Muscle layer of colon (tissue), 2 donors: ENCODE results near the gene PBXIP1.

Source experiments
- H3K27ac ChIP-seq: one replicate; pipeline ENCODE4 v1.7.0; 2013; ENCODE audit warnings: low read depth, mild to moderate bottlenecking, low read length, moderate library complexity
- H3K27me3 ChIP-seq, 2 donors: one replicate each; pipeline ENCODE4 v1.7.0; 2013; ENCODE audit warnings: low read length in 2 of 2, mild to moderate bottlenecking in 2 of 2; ENCODE audit not compliant: insufficient read depth in 2 of 2, control insufficient read depth in 1 of 2
- H3K36me3 ChIP-seq: one replicate; pipeline ENCODE4 v1.7.0; 2013; ENCODE audit warnings: mild to moderate bottlenecking, low read length; ENCODE audit not compliant: insufficient read depth
- H3K4me1 ChIP-seq: one replicate; pipeline ENCODE4 v1.7.0; 2013; ENCODE audit warnings: mild to moderate bottlenecking, low read length; ENCODE audit not compliant: insufficient read depth
- H3K4me3 ChIP-seq, 2 donors: one replicate each; pipeline ENCODE4 v1.7.0; 2013; ENCODE audit warnings: low read length in 2 of 2, low read depth in 1 of 2, mild to moderate bottlenecking in 1 of 2, moderate library complexity in 1 of 2
- H3K9ac ChIP-seq: one replicate; pipeline ENCODE4 v1.7.0; 2013; ENCODE audit warnings: low read length
- H3K9me3 ChIP-seq: one replicate; pipeline ENCODE4 v1.7.0; 2013; ENCODE audit warnings: mild to moderate bottlenecking, low read length
- donor health status: abdominal sarcoma.
- donor health status: Adenocarcinoma of cecum.

PBXIP1 gene

GRCh38 chr1:154969860-154970452 lies 14.1 kb upstream of the PBXIP1 start:
- Histone ChIP-seq H3K4me3 (peak overlapping the region; percentile 55 to 65), H3K9me3 (no peaks in the 10 kb centered on the region), H3K9ac (peak overlapping the region; percentile 49), H3K27me3 (no peaks in the 10 kb centered on the region), H3K36me3 (peaks cover 38% of the 10 kb centered on the region), H3K4me1 (peaks cover 43% of the 10 kb centered on the region), H3K27ac (peak overlapping the region; percentile 87)

GRCh38 chr1:154969246-154969645 lies 13.3 kb upstream of the PBXIP1 start:
- H3K4me1 ChIP-seq: peaks cover 43% of the 10 kb centered on the region
- H3K9ac ChIP-seq: peak overlapping the region; percentile 49
- peaks cover 45% of the 10 kb centered on the region for H3K36me3 ChIP-seq

GRCh38 chr1:154968731-154969130 lies 12.8 kb upstream of the PBXIP1 start:
- H3K4me1 ChIP-seq: peaks cover 43% of the 10 kb centered on the region
- H3K4me3 ChIP-seq: no peak overlapping the region
- no peaks in the 10 kb centered on the region for H3K27me3 ChIP-seq
- no peaks in the 10 kb centered on the region for H3K9me3 ChIP-seq
- H3K9ac ChIP-seq: peak overlapping the region; percentile 49
- H3K36me3 ChIP-seq: peaks cover 50% of the 10 kb centered on the region
- no peak overlapping the region for H3K27ac ChIP-seq

More at GRCh38 chr1:154969246-154969645, 13.3 kb upstream of the PBXIP1 start:
- Histone ChIP-seq H3K27ac (peak overlapping the region; percentile 87), H3K9me3 (no peaks in the 10 kb centered on the region), H3K27me3 (no peaks in the 10 kb centered on the region), H3K4me3 (peak overlapping the region; percentile 0 to 65)

GRCh38 chr1:154967331-154967950 lies 11.5 kb upstream of the PBXIP1 start:
- Histone ChIP-seq H3K9ac (no peak overlapping the region), H3K4me3 (no peak overlapping the region), H3K9me3 (no peaks in the 10 kb centered on the region), H3K27ac (peak overlapping the region; percentile 23), H3K36me3 (peaks cover 59% of the 10 kb centered on the region), H3K27me3 (no peaks in the 10 kb centered on the region), H3K4me1 (peaks cover 45% of the 10 kb centered on the region)

GRCh38 chr1:154966111-154966510 lies 10.2 kb upstream of the PBXIP1 start:
- Histone ChIP-seq H3K9me3 (no peaks in the 10 kb centered on the region), H3K4me3 (no peak overlapping the region), H3K9ac (no peak overlapping the region), H3K27me3 (no peaks in the 10 kb centered on the region), H3K4me1 (peaks cover 36% of the 10 kb centered on the region), H3K36me3 (peaks cover 59% of the 10 kb centered on the region), H3K27ac (no peak overlapping the region)

GRCh38 chr1:154964359-154964758 lies 8.5 kb upstream of the PBXIP1 start:
- H3K4me1 ChIP-seq: peaks cover 30% of the 10 kb centered on the region
- H3K9ac ChIP-seq: no peak overlapping the region
- H3K27ac ChIP-seq: no peak overlapping the region
- no peaks in the 10 kb centered on the region for H3K9me3 ChIP-seq
- H3K36me3 ChIP-seq: peaks cover 63% of the 10 kb centered on the region
- H3K4me3 ChIP-seq: no peak overlapping the region
- no peaks in the 10 kb centered on the region for H3K27me3 ChIP-seq

- H3K9me3 ChIP-seq: no peaks in the 10 kb centered on the region
- H3K27me3 ChIP-seq: no peaks in the 10 kb centered on the region
- H3K9ac ChIP-seq: no peak overlapping the region
- peaks cover 23% of the 10 kb centered on the region for H3K4me1 ChIP-seq
- no peak overlapping the region for H3K4me3 ChIP-seq
- peaks cover 68% of the 10 kb centered on the region for H3K36me3 ChIP-seq
- H3K27ac ChIP-seq: no peak overlapping the region
These were observed 7.7 kb upstream of the PBXIP1 start for GRCh38 chr1:154963643-154964042.

GRCh38 chr1:154962795-154963330 lies 7.0 kb upstream of the PBXIP1 start:
- peak overlapping the region in 1 of 2 donors; percentile 63 for H3K4me3 ChIP-seq
- peaks cover 68% of the 10 kb centered on the region for H3K36me3 ChIP-seq
- H3K9ac ChIP-seq: peak overlapping the region; percentile 63
- H3K9me3 ChIP-seq: no peaks in the 10 kb centered on the region
- no peaks in the 10 kb centered on the region for H3K27me3 ChIP-seq
- H3K27ac ChIP-seq: peak overlapping the region; percentile 80
- peaks cover 21% of the 10 kb centered on the region for H3K4me1 ChIP-seq

- peaks cover 64% of the 10 kb centered on the region for H3K36me3 ChIP-seq
These were observed 6.4 kb upstream of the PBXIP1 start for GRCh38 chr1:154962156-154962749.

GRCh38 chr1:154961207-154962155 lies 5.6 kb upstream of the PBXIP1 start, which contains the start of gene PYGO2:
TSS of gene PYGO2 (minus strand) at chr1:154961782. CDS start at chr1:154961576, 206 bp downstream.
- Histone ChIP-seq H3K36me3 (peaks cover 56% of the 10 kb centered on the region), H3K27me3 (no peaks in the 10 kb centered on the region), H3K4me3 (peak within 1 kb of the TSS; percentile 63 to 67), H3K9me3 (no peaks in the 10 kb centered on the region), H3K4me1 (peaks cover 30% of the 10 kb centered on the region), H3K9ac (peak within 1 kb of the TSS; percentile 76), H3K27ac (peak within 1 kb of the TSS; percentile 80)

More at GRCh38 chr1:154962156-154962749, 6.4 kb upstream of the PBXIP1 start:
- Histone ChIP-seq H3K27ac (peak overlapping the region; percentile 80), H3K4me3 (peak overlapping the region; percentile 63 to 67), H3K9ac (peak overlapping the region; percentile 63), H3K9me3 (no peaks in the 10 kb centered on the region), H3K27me3 (no peaks in the 10 kb centered on the region), H3K4me1 (peaks cover 23% of the 10 kb centered on the region)
